ENCODE measurements around the gene TIAM1. TPM values are rescaled to one million over a fixed set of nuclear protein-coding genes. Genes with fewer than 3 reads are reported as not detected.

TIAM1 gene
- polyA plus RNA-seq (ENCODE audit: insufficient read length in 4 of 4), result 10 to 100 TPM; 12.4 to 18.6 (median 16.4) TPM

- peak in 2 of 4 donors; percentile 27 to 50 for DNase-seq (ENCODE audit: low read depth in 4 of 4, low spot score in 3 of 4)
Measured at GRCh38 chr21:31343680-31344480, at the start of gene TIAM1. TIAM1 (minus strand) TSS chr21:31344261; CDS start chr21:31266972, 77,289 bp downstream.

DNA sequence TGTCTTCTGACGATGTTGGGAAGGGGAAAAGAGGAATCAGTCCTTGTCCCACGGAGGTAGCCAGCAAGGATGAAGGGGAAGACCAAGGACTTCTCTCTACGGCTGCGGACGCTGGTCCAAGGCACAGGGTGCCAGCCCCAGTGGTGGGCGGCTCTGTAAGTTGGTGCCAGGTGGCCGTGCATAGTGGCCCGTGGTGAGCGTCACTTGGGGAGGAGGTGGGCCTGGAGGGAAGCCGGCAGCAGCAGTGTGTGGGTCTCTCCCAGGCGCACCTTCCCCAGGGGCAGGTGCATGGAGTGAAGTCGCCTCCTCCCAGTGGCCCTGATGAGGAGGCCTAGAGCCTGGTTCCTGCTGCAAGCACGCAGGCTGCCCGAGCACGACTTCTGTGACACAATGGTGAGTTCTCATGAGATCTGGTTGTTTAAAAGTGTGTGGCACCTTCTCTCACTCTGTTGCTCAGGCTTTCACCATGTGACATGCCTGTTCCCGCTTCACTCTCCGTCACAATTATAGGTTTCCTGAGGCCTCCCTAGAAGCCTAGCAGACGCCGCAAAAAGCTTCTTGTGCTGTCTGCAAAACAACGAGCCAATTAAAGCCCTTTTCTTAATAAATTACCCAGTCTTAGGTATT lies 43.6 kb upstream of the TIAM1 start:
- no peak for DNase-seq (ENCODE audit: low read depth in 4 of 4, low spot score in 3 of 4)

DNA sequence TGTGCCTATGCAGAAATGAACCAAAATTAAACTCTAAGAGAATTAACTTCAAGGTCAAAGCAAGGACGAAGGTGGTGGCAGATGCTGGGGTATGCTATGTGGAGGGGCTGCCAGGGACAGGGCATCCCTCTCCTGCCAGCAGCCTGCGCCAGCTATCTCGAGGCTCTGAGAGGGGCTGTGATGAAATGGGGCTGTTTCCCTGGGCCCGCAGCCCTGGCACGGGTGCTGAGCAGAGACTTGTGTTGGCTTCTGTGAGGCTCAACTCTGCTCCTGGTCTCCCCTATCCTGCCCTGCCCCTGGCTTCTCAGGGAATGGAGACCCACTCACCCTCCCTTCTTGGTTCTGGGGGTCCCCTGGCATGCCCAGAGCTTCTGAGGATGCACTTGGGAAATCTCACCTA lies 41.9 kb upstream of the TIAM1 start:
- no peak for DNase-seq (ENCODE audit: low read depth in 4 of 4, low spot score in 3 of 4)

DNA sequence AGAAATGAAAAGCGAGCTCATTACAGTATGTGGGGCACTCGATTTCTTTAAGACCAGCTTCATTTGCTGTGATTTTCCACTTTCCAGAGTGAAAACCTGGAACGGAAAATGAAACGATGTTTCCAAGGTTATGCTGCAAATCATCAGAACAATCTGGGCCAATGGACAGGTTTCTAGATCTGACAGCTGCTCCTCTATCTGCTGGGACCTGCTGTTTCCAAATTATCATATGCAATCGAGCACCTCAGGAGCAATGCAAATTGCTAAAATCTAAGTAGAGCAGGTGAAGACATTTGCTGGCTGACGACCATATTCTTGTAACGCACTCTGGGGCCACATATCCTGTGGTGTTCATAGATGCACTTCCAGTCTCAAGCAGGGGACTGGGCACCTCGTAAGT lies 39.7 kb upstream of the TIAM1 start:
- no peak for DNase-seq (ENCODE audit: low read depth in 4 of 4, low spot score in 3 of 4)

GRCh38 chr21:31382060-31382459 lies 38.0 kb upstream of the TIAM1 start:
- DNase-seq (ENCODE audit: low read depth in 4 of 4, low spot score in 3 of 4), result no peak

- no peak for DNase-seq (ENCODE audit: low read depth in 4 of 4, low spot score in 3 of 4)
Measured at GRCh38 chr21:31376301-31376700, 32.2 kb upstream of the TIAM1 start.

DNA sequence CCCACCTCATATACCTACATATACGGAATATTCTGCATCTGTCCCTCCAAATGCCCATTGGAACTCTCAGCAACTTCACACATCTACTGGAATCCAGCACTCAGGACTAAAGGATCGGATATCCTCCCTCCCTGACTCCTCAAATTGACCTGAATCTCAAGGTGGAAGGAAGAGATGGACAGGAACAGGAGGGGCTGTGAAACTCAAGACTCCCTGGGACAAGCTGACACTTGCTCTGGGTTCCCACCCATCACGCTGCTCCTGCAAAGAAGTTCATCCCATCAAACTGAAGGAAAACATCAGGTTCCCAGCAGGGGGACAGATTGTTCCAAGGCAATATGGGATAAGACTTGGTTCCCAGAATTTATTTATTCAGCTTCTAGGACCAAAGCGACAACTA lies 30.3 kb upstream of the TIAM1 start:
- DNase-seq (ENCODE audit: low read depth in 4 of 4, low spot score in 3 of 4), result no peak

GRCh38 chr21:31372471-31372765 lies 28.4 kb upstream of the TIAM1 start:
- no peak for DNase-seq (ENCODE audit: low read depth in 4 of 4, low spot score in 3 of 4)

- DNase-seq (ENCODE audit: low read depth in 4 of 4, low spot score in 3 of 4), result no peak
Measured at GRCh38 chr21:31371715-31372470, 27.8 kb upstream of the TIAM1 start.

DNA sequence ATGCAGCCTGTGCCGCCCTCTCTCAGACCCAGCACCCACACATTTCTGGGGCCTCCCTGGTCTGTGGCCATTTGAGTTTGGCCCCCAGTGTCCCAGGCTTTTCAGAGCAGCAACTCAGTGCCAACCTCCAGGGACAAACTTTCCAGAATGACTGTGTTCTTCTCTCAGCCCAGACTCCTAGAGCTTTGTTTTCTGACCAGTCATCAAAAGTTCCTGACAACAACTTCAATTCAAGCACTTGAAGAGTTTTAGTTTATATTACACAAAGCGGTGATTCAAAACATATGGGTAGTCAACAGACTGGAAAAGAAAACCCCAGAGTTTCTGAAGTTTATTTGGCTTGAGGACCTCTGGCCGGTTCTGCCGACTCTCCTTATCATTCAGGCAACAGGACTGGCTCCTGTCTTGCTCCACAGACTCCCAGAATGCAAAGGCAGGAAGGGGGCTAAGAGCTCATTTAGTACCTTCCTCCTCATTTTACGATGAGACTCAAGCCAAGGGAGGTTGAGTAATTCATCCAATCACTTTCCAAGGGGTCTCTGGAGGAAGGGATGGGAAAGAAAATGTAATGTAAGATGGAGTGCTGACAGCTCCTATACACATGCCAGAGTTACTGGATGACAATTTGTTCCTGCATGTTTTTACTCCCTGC lies 27.0 kb upstream of the TIAM1 start:
- DNase-seq (ENCODE audit: low read depth in 4 of 4, low spot score in 3 of 4), result no peak

GRCh38 chr21:31370281-31370892 lies 26.3 kb upstream of the TIAM1 start:
- no peak for DNase-seq (ENCODE audit: low read depth in 4 of 4, low spot score in 3 of 4)

GRCh38 chr21:31368361-31368760 lies 24.3 kb upstream of the TIAM1 start:
- no peak for DNase-seq (ENCODE audit: low read depth in 4 of 4, low spot score in 3 of 4)

GRCh38 chr21:31367801-31368200 lies 23.7 kb upstream of the TIAM1 start:
- no peak for DNase-seq (ENCODE audit: low read depth in 4 of 4, low spot score in 3 of 4)

DNA sequence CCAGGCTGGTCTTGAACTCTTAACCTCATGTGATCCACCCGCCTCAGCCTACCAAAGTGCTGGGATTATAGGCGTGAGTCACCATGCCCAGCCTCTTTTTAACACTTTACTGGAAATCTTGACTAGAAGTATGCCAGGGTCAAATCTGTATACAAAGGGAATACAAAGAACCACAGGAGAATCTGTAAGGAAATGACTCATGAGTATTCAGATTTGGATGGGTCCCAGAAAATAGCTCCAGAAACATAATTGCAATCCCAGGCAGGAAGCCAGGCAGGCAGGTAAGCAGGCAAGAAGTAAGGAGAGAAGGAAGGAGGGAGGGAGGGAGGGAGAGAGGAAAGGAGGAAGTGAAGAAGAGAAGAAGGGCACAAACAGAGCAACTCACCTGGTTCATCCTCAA lies 22.8 kb upstream of the TIAM1 start:
- no peak for DNase-seq (ENCODE audit: low read depth in 4 of 4, low spot score in 3 of 4)

GRCh38 chr21:31364253-31364945 lies 20.3 kb upstream of the TIAM1 start:
- no peak for DNase-seq (ENCODE audit: low read depth in 4 of 4, low spot score in 3 of 4)

DNA sequence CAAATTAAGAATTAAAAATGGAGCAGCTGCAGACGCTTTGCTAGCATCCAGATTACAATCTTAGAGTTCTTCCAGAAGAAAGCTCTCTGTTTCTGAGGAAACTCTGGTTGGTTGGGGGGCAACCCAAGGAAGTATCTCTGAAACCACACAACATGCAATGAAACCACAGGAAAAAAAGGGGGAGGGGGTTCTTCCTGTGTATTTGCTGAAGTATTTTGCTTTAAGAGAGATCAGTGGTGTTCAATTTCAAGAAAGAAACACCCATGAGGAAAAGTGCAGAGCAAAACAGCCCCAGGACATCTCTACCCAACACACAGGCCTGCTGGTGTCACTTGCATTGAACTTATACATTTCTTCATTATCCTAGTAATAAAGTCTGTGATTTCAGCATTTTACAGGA lies 19.7 kb upstream of the TIAM1 start:
- DNase-seq (ENCODE audit: low read depth in 4 of 4, low spot score in 3 of 4), result no peak

DNA sequence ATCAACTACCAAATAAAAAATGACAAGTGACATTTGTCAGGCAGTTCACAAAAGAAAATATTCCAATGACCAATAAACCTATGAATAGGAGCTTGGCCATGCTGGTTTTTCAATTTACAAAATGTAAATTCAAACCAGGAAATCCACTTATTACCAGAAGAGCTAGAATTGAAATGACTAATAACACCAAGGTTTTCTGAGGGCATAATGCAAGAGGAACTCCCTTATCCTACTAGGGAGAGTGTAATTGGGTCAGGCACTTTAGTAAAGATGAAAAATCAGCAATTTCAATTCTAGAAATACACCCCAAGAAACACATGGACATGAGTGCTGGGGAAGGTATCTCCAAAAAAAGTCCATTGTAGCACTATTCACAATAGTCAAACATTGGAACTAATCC lies 16.7 kb upstream of the TIAM1 start:
- no peak for DNase-seq (ENCODE audit: low read depth in 4 of 4, low spot score in 3 of 4)

DNA sequence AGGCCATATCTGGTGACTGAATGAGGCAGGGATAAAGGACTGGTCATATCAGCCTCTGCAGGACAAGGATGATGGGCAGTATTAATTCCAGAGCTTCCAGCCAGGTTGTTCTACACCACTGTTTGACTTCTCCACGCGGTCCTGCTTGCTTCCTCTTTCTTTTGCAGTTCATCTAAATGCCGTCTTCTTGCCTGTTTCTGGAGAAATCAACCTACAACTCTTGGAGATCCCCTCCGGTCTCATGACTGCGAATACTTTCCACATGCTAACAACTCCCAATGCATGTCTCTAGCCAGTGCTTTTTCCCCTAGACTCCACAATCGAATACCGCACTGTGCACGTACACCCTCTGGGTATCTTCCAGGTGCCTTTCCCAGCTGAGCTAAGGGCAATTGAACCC lies 14.1 kb upstream of the TIAM1 start:
- DNase-seq (ENCODE audit: low read depth in 4 of 4, low spot score in 3 of 4), result no peak

DNA sequence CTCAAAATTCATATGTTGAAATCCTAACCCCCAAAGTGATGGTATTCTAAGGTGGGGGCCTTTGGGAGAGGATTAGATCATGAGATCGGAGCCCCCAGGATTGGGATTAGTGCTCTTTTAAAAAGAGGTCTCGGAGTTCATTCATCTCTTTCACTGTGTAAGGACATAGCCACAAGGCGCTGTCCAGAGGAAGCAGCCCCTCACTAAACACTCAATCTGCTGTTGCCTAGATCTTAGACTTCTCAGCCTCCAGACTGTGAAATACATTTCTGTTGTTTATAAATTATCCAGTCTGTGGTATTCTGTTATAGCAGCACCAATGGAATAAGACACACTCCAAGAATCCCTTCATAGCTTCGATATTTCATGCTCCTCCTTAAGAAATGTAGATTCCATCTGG lies 12.4 kb upstream of the TIAM1 start:
- DNase-seq (ENCODE audit: low read depth in 4 of 4, low spot score in 3 of 4), result no peak
